Stimulated activated CD8-positive, alpha-beta memory T cell treated with anti-CD3 and anti-CD28 coated beads, Interleukin-15, amount 100 ng/mL, for 1 hour (primary cell): ENCODE data around the gene PDE4D.

Experiments used
- DNase-seq: peaks from one replicate; pipeline ENCODE4 v3.0.0-alpha.2; 2020; ENCODE audit warnings: low read depth

PDE4D gene

DNA sequence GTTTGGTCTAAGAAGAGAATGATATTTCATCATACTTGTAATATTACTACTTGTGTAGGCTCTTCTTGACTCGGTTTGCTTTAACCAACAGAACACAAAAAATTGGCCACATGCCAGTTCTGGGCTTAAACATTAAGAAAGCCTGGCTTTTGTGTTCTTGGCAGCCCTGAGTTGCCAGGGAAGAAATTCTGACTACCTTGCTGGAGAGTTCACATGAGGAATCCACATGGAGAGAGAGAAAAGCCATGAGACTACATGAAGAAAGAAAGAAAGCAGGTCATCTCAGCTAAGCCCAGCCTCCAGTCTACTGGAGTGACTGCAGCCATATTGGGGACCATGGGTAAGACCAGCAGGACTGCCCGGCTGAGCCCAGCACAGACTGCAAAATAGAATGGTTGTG is 785.8 kb downstream of the PDE4D start:
- no peak for DNase-seq

- no peak for DNase-seq
Measured at GRCh38 chr5:59104400-59105127, 789.0 kb downstream of the PDE4D start.

DNA sequence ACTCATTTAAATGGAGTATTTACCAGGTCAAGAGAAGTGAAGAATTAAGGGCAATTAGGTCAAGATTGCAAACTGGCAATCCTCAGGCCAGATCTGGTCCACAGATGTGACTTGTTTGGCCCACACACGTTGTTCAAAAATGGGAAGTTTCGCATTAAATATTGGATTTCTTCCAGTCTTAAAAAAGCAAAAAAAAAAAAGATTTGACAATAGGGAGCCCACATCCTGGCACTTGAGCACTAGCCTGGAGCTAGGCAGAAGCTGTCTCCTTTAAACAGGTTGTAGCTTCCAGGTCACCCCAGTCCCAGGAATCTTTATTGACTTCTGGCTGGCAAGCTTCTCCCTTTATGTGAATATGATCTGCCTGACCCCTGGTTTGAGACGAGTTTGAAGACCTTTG is 790.2 kb downstream of the PDE4D start:
- no peak for DNase-seq

DNA sequence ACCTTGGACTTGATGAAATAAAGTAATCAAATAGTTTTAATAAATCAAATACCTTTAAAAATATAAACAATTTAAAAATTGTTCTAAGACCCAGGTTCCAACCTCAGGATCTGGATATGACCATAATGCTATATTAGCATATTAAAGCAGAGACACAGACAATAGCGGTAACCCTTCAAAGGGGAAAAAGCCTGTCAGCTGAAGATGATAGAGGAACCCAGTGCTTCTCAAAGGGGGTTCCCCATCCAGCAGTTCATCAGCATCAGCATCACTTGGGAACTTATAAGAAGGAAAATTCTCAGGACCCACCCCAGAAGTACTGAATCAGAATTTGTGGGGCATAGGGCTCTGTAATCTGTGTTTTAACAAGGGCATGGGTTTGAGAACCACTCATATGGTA is 791.1 kb downstream of the PDE4D start:
- no peak for DNase-seq

GRCh38 chr5:59100875-59101274 is 792.7 kb downstream of the PDE4D start:
- no peak for DNase-seq

DNA sequence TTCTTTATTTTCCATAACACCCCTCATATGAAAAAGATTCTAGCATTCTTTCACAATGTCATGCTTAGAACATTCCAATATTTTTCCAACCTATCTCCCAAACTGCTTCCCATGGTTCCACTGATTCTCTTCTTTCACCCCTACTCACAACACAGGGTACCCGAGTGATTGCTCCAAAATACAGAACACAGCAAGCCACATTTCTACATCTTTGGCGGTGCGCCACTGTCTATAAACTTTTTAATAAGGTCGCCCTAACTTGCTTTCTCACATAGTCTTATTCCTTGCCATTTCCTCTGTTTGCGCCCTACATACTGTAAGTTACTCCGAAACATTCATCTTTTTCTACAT is 793.6 kb downstream of the PDE4D start:
- no peak for DNase-seq

- no peak for DNase-seq
Measured at GRCh38 chr5:59099270-59099994, 794.1 kb downstream of the PDE4D start.

DNA sequence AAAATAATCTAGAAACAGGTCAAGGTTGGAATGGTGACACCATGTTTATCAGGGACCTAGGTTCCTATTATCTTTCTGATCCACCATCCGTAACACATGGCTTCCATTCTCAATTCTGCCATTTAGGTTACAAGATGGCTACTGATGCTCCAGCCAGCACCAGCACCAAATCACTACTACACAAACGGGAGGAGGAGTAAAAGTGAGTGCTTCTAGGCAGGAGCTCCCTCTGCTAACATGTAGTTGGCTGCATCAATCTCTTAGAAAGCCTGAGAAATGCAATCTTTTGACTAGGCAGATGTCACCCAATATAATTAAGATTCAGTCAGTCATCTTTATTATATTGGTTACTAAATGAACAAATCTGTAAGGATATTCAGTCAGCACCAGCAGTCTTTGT is 794.8 kb downstream of the PDE4D start:
- DNase-seq = no peak

- DNase-seq = no peak
Measured at GRCh38 chr5:59097712-59098111, 795.8 kb downstream of the PDE4D start.

DNA sequence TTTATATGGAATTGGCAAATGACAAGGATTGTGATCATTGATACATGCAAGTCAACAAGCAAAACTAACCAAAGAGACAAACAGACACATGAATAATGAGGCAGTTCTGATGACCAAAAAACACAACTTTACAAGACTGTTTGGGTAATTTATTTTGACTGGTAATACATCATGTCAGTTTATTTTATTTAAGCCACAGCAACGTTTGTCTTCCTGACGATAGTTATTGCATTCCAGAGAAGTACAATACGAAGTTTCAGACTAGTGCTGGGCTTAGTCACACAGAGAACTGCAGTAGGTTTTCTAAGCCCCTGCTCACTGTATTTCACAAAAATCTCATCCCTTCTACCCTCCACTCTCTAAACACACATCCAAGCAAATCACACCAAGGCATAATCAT is 796.4 kb downstream of the PDE4D start:
- DNase-seq = no peak

DNA sequence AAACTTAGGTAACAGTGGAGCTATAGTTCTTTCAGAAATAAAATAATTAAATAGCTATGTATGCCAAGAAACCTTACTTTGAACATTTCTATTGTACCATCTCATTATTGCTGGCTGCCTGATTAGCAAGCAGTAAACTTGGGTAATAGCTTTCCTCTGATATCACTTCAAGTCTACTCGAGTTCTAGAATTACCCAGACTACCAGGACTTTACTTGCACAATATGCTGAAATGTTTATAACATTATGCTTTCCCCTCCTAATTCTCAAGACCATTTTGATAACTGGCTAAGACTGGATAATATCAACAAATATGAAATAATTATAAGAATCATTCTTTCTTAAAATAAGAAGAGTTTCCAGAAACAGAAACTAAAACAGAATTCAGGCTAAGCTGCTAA is 798.0 kb downstream of the PDE4D start:
- DNase-seq = no peak

GRCh38 chr5:59094864-59095263 is 798.7 kb downstream of the PDE4D start:
- no peak for DNase-seq

DNA sequence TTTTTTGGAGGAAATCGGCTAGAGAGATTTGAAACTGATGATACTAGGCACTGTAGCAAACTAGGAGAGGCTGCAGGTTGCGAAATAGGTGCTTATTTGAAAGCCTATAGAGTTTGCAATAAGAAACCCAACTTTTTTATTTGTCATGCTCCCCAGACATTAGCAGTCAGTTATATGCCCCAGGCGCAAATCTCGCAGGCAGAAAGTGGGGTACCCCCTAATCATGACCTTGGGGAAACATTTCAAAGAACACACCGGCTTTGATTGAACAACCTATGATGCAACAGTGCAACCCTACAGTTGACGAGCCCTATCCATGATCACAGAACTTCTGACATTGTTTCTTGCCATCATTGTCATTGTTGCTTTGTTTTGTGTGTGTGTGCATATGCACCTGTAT is 800.2 kb downstream of the PDE4D start:
- no peak for DNase-seq

DNA sequence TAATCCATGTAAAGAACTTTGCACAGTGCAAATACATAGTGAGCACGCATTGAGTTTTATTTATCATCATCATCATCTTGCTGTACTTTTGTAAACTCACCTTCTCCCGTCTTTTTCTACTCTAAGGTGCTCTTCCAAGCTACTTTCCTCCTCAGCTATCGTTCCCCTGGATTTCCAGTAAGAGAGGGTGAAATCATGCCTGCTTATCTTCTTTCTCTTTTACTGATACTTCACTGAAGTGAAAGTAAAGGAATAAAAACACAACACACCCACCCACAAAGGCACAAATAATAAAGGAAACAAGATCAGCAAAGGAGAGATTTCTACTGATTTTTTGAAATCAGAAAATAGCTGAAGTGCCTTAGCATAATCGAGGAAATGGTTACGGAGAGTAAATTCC is 800.8 kb downstream of the PDE4D start:
- DNase-seq = no peak

DNA sequence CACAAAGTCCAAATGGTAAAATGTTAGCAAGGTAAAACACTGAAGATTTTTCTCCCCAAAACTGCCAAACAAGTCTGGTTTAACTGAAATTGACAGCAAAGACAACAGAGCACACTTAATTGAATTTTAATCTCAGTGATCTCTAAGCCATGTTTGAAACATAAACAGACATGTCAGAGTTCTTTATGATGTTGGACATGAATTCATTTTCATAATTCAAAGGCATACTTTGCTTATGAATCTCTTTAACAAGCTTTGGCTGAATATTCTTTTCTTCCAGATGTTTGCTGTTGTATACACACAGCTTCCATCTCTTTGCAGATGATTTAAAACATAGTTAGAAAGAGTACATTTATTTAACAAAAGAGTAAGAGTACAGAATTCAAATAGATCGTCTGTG is 801.6 kb downstream of the PDE4D start:
- no peak for DNase-seq

GRCh38 chr5:59090323-59090722 is 803.2 kb downstream of the PDE4D start:
- no peak for DNase-seq

DNA sequence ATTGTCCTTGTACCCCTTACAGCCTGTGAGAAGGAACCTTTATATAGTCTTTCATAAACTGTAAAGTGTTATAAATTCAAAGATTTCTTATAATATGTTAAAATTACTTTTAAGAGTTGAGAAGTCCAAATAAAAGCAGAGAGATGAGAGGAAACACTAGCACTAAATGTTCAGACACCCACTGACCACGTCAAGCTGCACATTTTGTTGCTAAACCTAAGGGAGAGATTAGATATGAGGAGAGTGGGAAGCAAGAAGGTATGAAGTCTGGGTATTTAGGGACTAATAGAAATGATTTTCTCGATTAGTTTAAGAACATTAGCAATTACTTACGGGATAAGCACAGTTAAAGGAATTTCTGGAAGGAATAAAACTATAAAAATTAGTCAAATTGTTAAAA is 803.8 kb downstream of the PDE4D start:
- DNase-seq = no peak

- DNase-seq = no peak
Measured at GRCh38 chr5:59088546-59088945, 805.0 kb downstream of the PDE4D start.

GRCh38 chr5:59086024-59086423 is 807.5 kb downstream of the PDE4D start:
- no peak for DNase-seq

- no peak for DNase-seq
Measured at GRCh38 chr5:59081693-59082092, 811.8 kb downstream of the PDE4D start.

- DNase-seq = no peak
Measured at GRCh38 chr5:59079622-59080620, 813.6 kb downstream of the PDE4D start.

- DNase-seq = no peak
Measured at GRCh38 chr5:59071755-59072549, 821.6 kb downstream of the PDE4D start.
